Brain microvascular endothelial cell (primary cell): ENCODE results near the gene USP12.
A peak's percentile ranks its signal among the peaks of the same experiment; 100 is the strongest.

Experiments used
- DNase-seq: peaks from one replicate; pipeline ENCODE4 v3.0.0-alpha.2; 2020
- H3K27ac ChIP-seq: fragments of 250-450 bp; sonication (Bioruptor Pico); 2 replicates; pipeline ENCODE4 v1.5.1; 2020; ENCODE audit warnings: mild to moderate bottlenecking, moderate library complexity
- H3K27me3 ChIP-seq: fragments of 250-450 bp; sonication (Bioruptor Pico); replicated peaks from 2 replicates; pipeline ENCODE4 v1.5.1; 2020; ENCODE audit warnings: mild to moderate bottlenecking
- H3K36me3 ChIP-seq: fragments of 250-450 bp; sonication (Bioruptor Pico); replicated peaks from 2 replicates; pipeline ENCODE4 v1.5.1; 2020; ENCODE audit warnings: mild to moderate bottlenecking
- H3K4me3 ChIP-seq: 2 replicates; pipeline ENCODE4 v1.5.1; 2011; ENCODE audit warnings: low read depth, mild to moderate bottlenecking, control low read depth, low read length, moderate library complexity
- in situ Hi-C: cut with HindIII; loops from 2 replicates; pipeline ENCODE4 v1.10.0; 2017; ENCODE audit warnings: low sequenced_read_pairs, low pct_ligation_motif_present
- TF ChIP-seq, protein P1 (sequence below): IDR thresholded peaks from 2 replicates; pipeline ENCODE4 v1.5.1; 2011; ENCODE audit warnings: low read depth, mild to moderate bottlenecking, moderate library complexity, low read length, control low read depth, inconsistent platforms; ENCODE audit errors: missing control alignments

USP12 gene

DNA sequence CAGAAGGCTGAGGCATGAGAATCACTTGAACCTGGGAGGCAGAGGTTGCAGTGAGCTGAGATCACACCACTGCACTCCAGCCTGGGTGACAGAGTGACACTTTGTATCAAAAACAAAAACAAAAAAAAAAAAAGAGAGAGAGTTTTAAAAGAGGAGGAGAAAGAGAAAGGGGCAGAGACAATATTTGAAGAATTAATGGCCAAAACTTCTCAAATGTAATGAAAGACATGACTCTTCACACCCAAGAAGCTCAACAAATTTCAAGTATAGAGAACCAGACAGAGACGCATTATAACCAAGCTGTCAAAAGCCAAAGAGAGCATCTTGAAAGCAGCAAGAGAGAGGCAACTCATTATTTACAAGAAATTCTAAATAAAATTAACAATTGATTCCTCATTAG lies 36.9 kb upstream of the USP12 start:
- no peak overlapping the region for H3K4me3 ChIP-seq
- in situ Hi-C loops = no loop called here
- TF ChIP-seq, protein P1, sequence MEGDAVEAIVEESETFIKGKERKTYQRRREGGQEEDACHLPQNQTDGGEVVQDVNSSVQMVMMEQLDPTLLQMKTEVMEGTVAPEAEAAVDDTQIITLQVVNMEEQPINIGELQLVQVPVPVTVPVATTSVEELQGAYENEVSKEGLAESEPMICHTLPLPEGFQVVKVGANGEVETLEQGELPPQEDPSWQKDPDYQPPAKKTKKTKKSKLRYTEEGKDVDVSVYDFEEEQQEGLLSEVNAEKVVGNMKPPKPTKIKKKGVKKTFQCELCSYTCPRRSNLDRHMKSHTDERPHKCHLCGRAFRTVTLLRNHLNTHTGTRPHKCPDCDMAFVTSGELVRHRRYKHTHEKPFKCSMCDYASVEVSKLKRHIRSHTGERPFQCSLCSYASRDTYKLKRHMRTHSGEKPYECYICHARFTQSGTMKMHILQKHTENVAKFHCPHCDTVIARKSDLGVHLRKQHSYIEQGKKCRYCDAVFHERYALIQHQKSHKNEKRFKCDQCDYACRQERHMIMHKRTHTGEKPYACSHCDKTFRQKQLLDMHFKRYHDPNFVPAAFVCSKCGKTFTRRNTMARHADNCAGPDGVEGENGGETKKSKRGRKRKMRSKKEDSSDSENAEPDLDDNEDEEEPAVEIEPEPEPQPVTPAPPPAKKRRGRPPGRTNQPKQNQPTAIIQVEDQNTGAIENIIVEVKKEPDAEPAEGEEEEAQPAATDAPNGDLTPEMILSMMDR = no peak
- H3K36me3 ChIP-seq = no peaks in the 10 kb centered on the region
- H3K27me3 ChIP-seq = no peaks in the 10 kb centered on the region
- no peak for DNase-seq
- H3K27ac ChIP-seq = no peak overlapping the region

- Histone ChIP-seq H3K36me3 (no peaks in the 10 kb centered on the region), H3K27me3 (no peaks in the 10 kb centered on the region), H3K27ac (no peak overlapping the region), H3K4me3 (no peak overlapping the region)
- in situ Hi-C loops = no loop called here
- TF ChIP-seq, protein P1 = peak; percentile 45
- DNase-seq = no peak
These were observed 32.2 kb upstream of the USP12 start for GRCh38 chr13:27203854-27204253.

DNA sequence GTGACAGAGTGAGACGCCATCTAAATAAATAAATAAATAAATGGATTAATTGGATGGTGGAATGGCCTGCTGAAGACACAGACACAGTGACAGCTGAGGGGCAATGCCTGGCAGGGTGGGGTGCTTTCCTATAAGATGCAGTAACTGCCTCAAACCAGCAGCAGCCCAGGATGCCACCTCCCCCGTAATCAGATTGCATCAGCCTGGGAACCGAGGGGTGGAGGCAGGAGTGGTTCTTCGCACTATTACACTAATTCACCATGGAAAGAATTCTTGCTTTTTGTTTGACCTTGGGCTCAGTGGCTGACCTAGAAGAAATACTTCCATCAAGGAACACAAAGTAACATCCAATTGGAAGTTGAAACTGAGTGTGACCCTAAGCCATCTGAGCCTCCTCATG lies 31.6 kb upstream of the USP12 start:
- no peak overlapping the region for H3K4me3 ChIP-seq
- DNase-seq = no peak
- no peaks in the 10 kb centered on the region for H3K27me3 ChIP-seq
- H3K27ac ChIP-seq = no peak overlapping the region
- TF ChIP-seq, protein P1 = no peak
- no peaks in the 10 kb centered on the region for H3K36me3 ChIP-seq
- in situ Hi-C loops = no loop called here

DNA sequence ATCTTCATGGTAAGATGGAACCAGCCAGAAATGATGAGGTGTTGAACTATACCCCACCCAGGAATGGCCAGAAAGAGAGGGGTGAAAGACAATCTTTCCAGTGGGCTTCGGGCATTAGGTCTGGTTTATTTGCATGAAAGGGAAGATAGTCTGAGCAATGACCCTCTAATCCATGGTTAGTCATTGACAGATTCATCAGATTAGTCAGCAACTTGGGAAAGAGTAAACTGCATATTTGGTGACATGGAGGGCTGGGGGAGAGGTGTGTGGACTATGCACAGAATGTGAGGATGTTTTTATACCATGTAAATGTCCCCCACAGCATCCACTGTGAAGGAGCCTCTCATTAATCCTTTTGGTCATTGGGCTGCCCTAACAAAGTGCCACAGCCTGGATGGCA lies 30.1 kb upstream of the USP12 start:
- Histone ChIP-seq H3K27me3 (no peaks in the 10 kb centered on the region), H3K4me3 (no peak overlapping the region), H3K36me3 (no peaks in the 10 kb centered on the region), H3K27ac (no peak overlapping the region)
- in situ Hi-C loops = no loop called here
- TF ChIP-seq, protein P1 = no peak
- no peak for DNase-seq

GRCh38 chr13:27200413-27201070 lies 28.9 kb upstream of the USP12 start:
- TF ChIP-seq, protein P1 = no peak
- in situ Hi-C loops = no loop called here
- no peak overlapping the region for H3K4me3 ChIP-seq
- H3K36me3 ChIP-seq = no peaks in the 10 kb centered on the region
- H3K27ac ChIP-seq = no peak overlapping the region
- no peaks in the 10 kb centered on the region for H3K27me3 ChIP-seq
- DNase-seq = no peak

- Histone ChIP-seq H3K36me3 (no peaks in the 10 kb centered on the region), H3K27me3 (no peaks in the 10 kb centered on the region), H3K4me3 (no peak overlapping the region), H3K27ac (no peak overlapping the region)
- no peak for DNase-seq
- TF ChIP-seq, protein P1 = no peak
- in situ Hi-C loops = no loop called here
These were observed 28.1 kb upstream of the USP12 start for GRCh38 chr13:27199696-27200095.
